H1 (cell line): ENCODE data around the gene DNAI2.

Experiments
- ATF3 ChIP-seq: IDR thresholded peaks from 2 replicates; pipeline ENCODE4 v1.6.1; 2011; ENCODE audit warnings: low read depth, mild to moderate bottlenecking, low read length; ENCODE audit not compliant: insufficient read depth
- CEBPB ChIP-seq: IDR thresholded peaks from 2 replicates; pipeline ENCODE4 v1.6.1; 2012; ENCODE audit warnings: low read depth, low read length
- CHD2 ChIP-seq: IDR thresholded peaks from 2 replicates; pipeline ENCODE4 v1.6.1; 2012; ENCODE audit warnings: low read length, improper control_type of control experiment
- CREB1 ChIP-seq: IDR thresholded peaks from 2 replicates; pipeline ENCODE4 v1.6.1; 2012; ENCODE audit warnings: inconsistent platforms
- CTCF ChIP-seq, 3 experiments: IDR thresholded peaks; 1 replicate in 2 of 3; 2 replicates in 1 of 3; pipeline versions ENCODE4 v1.5.1 to v1.6.1; 2011; ENCODE audit warnings: low read length in 3 of 3, mild to moderate bottlenecking in 3 of 3, inconsistent platforms in 2 of 3, low read depth in 1 of 3, moderate library complexity in 1 of 3; ENCODE audit not compliant: insufficient read depth in 1 of 3; ENCODE audit errors: control extremely low read depth in 1 of 3
- KDM1A ChIP-seq: fragments of 200-600, 300-600 bp; sonication (generic); IDR thresholded peaks from 2 replicates; pipeline ENCODE4 v1.7.1; 2016; ENCODE audit warnings: mild to moderate bottlenecking, low read length, borderline replicate concordance
- NANOG ChIP-seq: IDR thresholded peaks from 2 replicates; pipeline ENCODE4 v1.6.1; 2011; ENCODE audit warnings: low read length, low read depth, mild to moderate bottlenecking, inconsistent platforms; ENCODE audit not compliant: insufficient read depth, poor library complexity, severe bottlenecking
- POLR2A ChIP-seq, 2 experiments: IDR thresholded peaks; 1 replicate in 1 of 2; 2 replicates in 1 of 2; pipeline ENCODE4 v1.6.1; 2011; ENCODE audit warnings: low read depth in 2 of 2, low read length in 2 of 2, mild to moderate bottlenecking in 2 of 2; ENCODE audit errors: control extremely low read depth in 1 of 2
- POU5F1 ChIP-seq: IDR thresholded peaks from 2 replicates; pipeline ENCODE4 v1.6.1; 2011; ENCODE audit warnings: low read depth, mild to moderate bottlenecking, low read length, moderate library complexity
- RNF2 ChIP-seq: fragments of 200-900, 300-1000 bp; sonication (generic); IDR thresholded peaks from 2 replicates; pipeline ENCODE4 v1.7.1; 2016; ENCODE audit warnings: borderline replicate concordance, low read depth, mild to moderate bottlenecking, antibody characterized with exemption, low read length; ENCODE audit not compliant: poor library complexity, severe bottlenecking; ENCODE audit errors: missing control alignments
- SP4 ChIP-seq: IDR thresholded peaks from 2 replicates; pipeline ENCODE4 v1.6.1; 2012; ENCODE audit warnings: low read length, inconsistent platforms

- TF ChIP-seq CTCF (IDR thresholded peaks at IDR 0.05; ENCODE audit: control extremely low read depth in 1 of 3, insufficient read depth in 1 of 3, low read depth in 1 of 3, low read length in 3 of 3) (no peak), CEBPB (no peak), POLR2A (IDR thresholded peaks at IDR 0.05; ENCODE audit: control extremely low read depth in 1 of 2, low read depth in 2 of 2, low read length in 2 of 2) (no peak), CHD2 (no peak), ATF3 (no peak), POU5F1 (no peak), RNF2 (no peak), CREB1 (no peak), SP4 (no peak), KDM1A (no peak), NANOG (no peak)
These were observed 1.3 kb upstream of the DNAI2 start for GRCh38 chr17:74272731-74273201.
